ENCODE measurements around the gene THYN1. TPM values are rescaled to one million over a fixed set of nuclear protein-coding genes. Genes with fewer than 3 reads are reported as not detected.

Gene THYN1
- polyA plus RNA-seq, 1 donor (not counting 4 experiments of a cell fraction or from before 2014, with no cell fraction given), result 45.8 TPM

DNA sequence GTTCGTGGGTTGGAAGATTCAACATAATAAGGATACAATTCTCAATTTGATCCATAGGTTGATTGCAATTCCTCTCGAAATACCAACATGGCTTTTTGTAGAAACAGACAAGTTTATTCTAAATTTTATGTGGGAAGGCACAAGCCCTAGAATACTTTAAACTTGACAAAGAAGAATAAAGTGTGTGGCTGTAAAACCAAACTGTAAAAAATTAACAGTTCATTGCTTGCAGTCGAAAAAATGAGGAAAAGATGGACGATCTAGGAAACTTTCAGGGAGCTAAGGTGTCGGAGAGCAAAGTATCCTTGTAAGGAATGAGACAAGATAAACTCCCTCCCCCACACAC, 22.0 kb upstream of the THYN1 start:
- Histone ChIP-seq H3K4me1 (ENCODE audit: control insufficient read depth, extremely low read depth, insufficient read depth, low read length) (peaks cover 11% of the 10 kb centered on the region), H2AFZ (ENCODE audit: control insufficient read depth, low read length) (peak overlapping the region; percentile 90), H3K4me2 (ENCODE audit: control insufficient read depth, extremely low read depth, insufficient read depth, low read depth, low read length) (peak overlapping the region; percentile 63), H3K79me2 (ENCODE audit: control insufficient read depth, insufficient read depth, low read length) (peaks cover 16% of the 10 kb centered on the region), H3K9me3 (ENCODE audit: control insufficient read depth, low read depth, low read length) (no peaks in the 10 kb centered on the region), H3K27ac (ENCODE audit: control insufficient read depth, insufficient read depth, low read length) (peak overlapping the region; percentile 41), H3K9me1 (ENCODE audit: control insufficient read depth, extremely low read depth, insufficient read depth, low read length) (no peaks in the 10 kb centered on the region), H3K36me3 (ENCODE audit: control insufficient read depth in 2 of 2, extremely low read depth in 1 of 2, insufficient read depth in 2 of 2, low read length in 2 of 2) (peaks cover 0 to 1% of the 10 kb centered on the region in 2 experiments), H4K20me1 (ENCODE audit: control insufficient read depth, extremely low read depth, insufficient read depth, low read length) (no peaks in the 10 kb centered on the region), H3K27me3 (ENCODE audit: control insufficient read depth, extremely low read depth, insufficient read depth, low read length) (no peaks in the 10 kb centered on the region), H3K4me3 (ENCODE audit: control insufficient read depth in 2 of 3, extremely low read depth in 1 of 3, insufficient read depth in 2 of 3, low read depth in 1 of 3, low read length in 3 of 3) (peak overlapping the region; percentile 67 to 93 (median 68)), H3K9ac (ENCODE audit: control insufficient read depth, extremely low read depth, insufficient read depth, low read length) (peak overlapping the region; percentile 76)
- dilution Hi-C loops (cut with MboI; ENCODE audit: extremely low pct_ligation_motif_present, low sequenced_read_pairs), result no loop called here
- FAIRE-seq (no peak), DNase-seq (ENCODE audit: low read depth, low spot score) (no peak)
- TF ChIP-seq, protein P1, sequence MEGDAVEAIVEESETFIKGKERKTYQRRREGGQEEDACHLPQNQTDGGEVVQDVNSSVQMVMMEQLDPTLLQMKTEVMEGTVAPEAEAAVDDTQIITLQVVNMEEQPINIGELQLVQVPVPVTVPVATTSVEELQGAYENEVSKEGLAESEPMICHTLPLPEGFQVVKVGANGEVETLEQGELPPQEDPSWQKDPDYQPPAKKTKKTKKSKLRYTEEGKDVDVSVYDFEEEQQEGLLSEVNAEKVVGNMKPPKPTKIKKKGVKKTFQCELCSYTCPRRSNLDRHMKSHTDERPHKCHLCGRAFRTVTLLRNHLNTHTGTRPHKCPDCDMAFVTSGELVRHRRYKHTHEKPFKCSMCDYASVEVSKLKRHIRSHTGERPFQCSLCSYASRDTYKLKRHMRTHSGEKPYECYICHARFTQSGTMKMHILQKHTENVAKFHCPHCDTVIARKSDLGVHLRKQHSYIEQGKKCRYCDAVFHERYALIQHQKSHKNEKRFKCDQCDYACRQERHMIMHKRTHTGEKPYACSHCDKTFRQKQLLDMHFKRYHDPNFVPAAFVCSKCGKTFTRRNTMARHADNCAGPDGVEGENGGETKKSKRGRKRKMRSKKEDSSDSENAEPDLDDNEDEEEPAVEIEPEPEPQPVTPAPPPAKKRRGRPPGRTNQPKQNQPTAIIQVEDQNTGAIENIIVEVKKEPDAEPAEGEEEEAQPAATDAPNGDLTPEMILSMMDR (optimal IDR thresholded peaks at IDR 0.05 in 1 of 3, IDR thresholded peaks at IDR 0.05 in 1 of 3, conservative IDR thresholded peaks at IDR 0.05 in 1 of 3; ENCODE audit: extremely low read depth in 1 of 3, insufficient read depth in 2 of 3, low read length in 3 of 3), result no peak
- no peak for TF ChIP-seq EZH2 (IDR thresholded peaks at IDR 0.05; ENCODE audit: low read length)

DNA sequence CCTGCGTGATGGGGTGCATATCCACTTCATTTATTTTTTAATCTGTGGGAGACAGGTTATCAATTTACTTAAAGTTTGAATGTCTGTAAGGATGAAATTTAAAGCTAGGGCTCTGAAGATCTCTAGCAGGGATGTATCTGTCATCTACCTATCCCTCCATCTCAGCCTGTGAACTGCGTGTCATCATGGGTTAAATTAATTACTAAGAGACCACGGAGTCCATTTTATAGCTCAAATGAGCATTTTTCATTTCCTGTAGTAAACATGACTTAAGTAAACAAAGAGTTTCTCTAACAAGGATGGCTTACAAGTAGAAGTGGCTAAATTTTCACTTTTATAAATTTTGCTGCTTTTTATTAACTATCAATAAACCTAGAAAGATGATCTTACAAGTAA, 20.2 kb upstream of the THYN1 start:
- no peaks in the 10 kb centered on the region for H3K27me3 ChIP-seq (ENCODE audit: control insufficient read depth, extremely low read depth, insufficient read depth, low read length)

More for the DNA sequence above, 20.2 kb upstream of the THYN1 start:
- Histone ChIP-seq H3K4me1 (ENCODE audit: control insufficient read depth, extremely low read depth, insufficient read depth, low read length) (peaks cover 11% of the 10 kb centered on the region), H3K79me2 (ENCODE audit: control insufficient read depth, insufficient read depth, low read length) (peaks cover 19% of the 10 kb centered on the region), H3K4me2 (ENCODE audit: control insufficient read depth, extremely low read depth, insufficient read depth, low read depth, low read length) (peak overlapping the region; percentile 63), H3K36me3 (ENCODE audit: control insufficient read depth in 2 of 2, extremely low read depth in 1 of 2, insufficient read depth in 2 of 2, low read length in 2 of 2) (peaks cover 0 to 1% of the 10 kb centered on the region in 2 experiments), H3K9me1 (ENCODE audit: control insufficient read depth, extremely low read depth, insufficient read depth, low read length) (no peaks in the 10 kb centered on the region), H2AFZ (ENCODE audit: control insufficient read depth, low read length) (no peak overlapping the region), H3K27ac (ENCODE audit: control insufficient read depth, insufficient read depth, low read length) (no peak overlapping the region), H3K4me3 (ENCODE audit: control insufficient read depth in 2 of 3, extremely low read depth in 1 of 3, insufficient read depth in 2 of 3, low read depth in 1 of 3, low read length in 3 of 3) (no peak overlapping the region), H3K9ac (ENCODE audit: control insufficient read depth, extremely low read depth, insufficient read depth, low read length) (no peak overlapping the region), H4K20me1 (ENCODE audit: control insufficient read depth, extremely low read depth, insufficient read depth, low read length) (no peaks in the 10 kb centered on the region), H3K9me3 (ENCODE audit: control insufficient read depth, low read depth, low read length) (no peaks in the 10 kb centered on the region)
- FAIRE-seq (no peak), DNase-seq (ENCODE audit: low read depth, low spot score) (no peak)
- TF ChIP-seq EZH2 (IDR thresholded peaks at IDR 0.05; ENCODE audit: low read length), result no peak
- TF ChIP-seq, protein P1 (optimal IDR thresholded peaks at IDR 0.05 in 1 of 3, IDR thresholded peaks at IDR 0.05 in 1 of 3, conservative IDR thresholded peaks at IDR 0.05 in 1 of 3; ENCODE audit: extremely low read depth in 1 of 3, insufficient read depth in 2 of 3, low read length in 3 of 3), result no peak
- dilution Hi-C loops (cut with MboI; ENCODE audit: extremely low pct_ligation_motif_present, low sequenced_read_pairs), result no loop called here

Measured in keratinocyte (primary cell).